HepG2 (cell line): ENCODE results near the gene AP4M1. TPM values are rescaled to one million over a fixed set of nuclear protein-coding genes. Genes with fewer than 3 reads are reported as not detected.

Experiments used
- FOXK2 ChIP-seq: fragments of 450-650 bp; IDR thresholded peaks from 2 replicates; pipeline ENCODE4 v1.6.1; 2016
- HCFC1 ChIP-seq: fragments of 150-350 bp; IDR thresholded peaks from 2 replicates; pipeline ENCODE4 v1.6.1; 2014; ENCODE audit warnings: low read depth, low read length
- ISX ChIP-seq: sonication (generic); formaldehyde crosslinking; conservative IDR thresholded peaks from 2 replicates; pipeline ENCODE4 v1.5.0; 2020; ENCODE audit warnings: missing genetic modification reagents
- MTA3 ChIP-seq: sonication (generic); formaldehyde crosslinking; IDR thresholded peaks from 2 replicates; pipeline ENCODE4 v1.4.0; 2020; ENCODE audit warnings: missing genetic modification reagents
- NONO ChIP-seq, 2 experiments: fragments of 450-650 bp in 1 of 2; sonication (generic) in 1 of 2; formaldehyde crosslinking in 1 of 2; IDR thresholded peaks in 1 of 2; conservative IDR thresholded peaks in 1 of 2; 2 replicates each; pipeline versions ENCODE4 v1.6.1 to v1.8.0; 2017 to 2022; ENCODE audit warnings: mild to moderate bottlenecking in 1 of 2, missing genetic modification reagents in 1 of 2, moderate library complexity in 1 of 2
- PHF21A ChIP-seq: sonication (generic); formaldehyde crosslinking; IDR thresholded peaks from 2 replicates; pipeline ENCODE4 v1.5.0; 2020; ENCODE audit warnings: mild to moderate bottlenecking, missing genetic modification reagents
- RFXANK ChIP-seq: IDR thresholded peaks from 2 replicates; pipeline ENCODE4 v1.6.1; 2016
- SCMH1 ChIP-seq: sonication (generic); formaldehyde crosslinking; IDR thresholded peaks from 2 replicates; pipeline ENCODE4 v1.9.0; 2021; ENCODE audit warnings: missing genetic modification reagents, mild to moderate bottlenecking, borderline replicate concordance
- SRF ChIP-seq: IDR thresholded peaks from 2 replicates; pipeline ENCODE4 v1.6.1; 2011; ENCODE audit warnings: mild to moderate bottlenecking, low read depth, low read length, moderate library complexity
- SRY ChIP-seq: sonication (generic); formaldehyde crosslinking; IDR thresholded peaks from 2 replicates; pipeline ENCODE4 v1.8.0; 2022; ENCODE audit warnings: mild to moderate bottlenecking, missing genetic modification reagents
- ZFP90 ChIP-seq: sonication (generic); formaldehyde crosslinking; IDR thresholded peaks from 2 replicates; pipeline ENCODE4 v1.8.0; 2022; ENCODE audit warnings: missing genetic modification reagents, mild to moderate bottlenecking, inconsistent platforms, borderline replicate concordance
- ZNF577 ChIP-seq: sonication (generic); formaldehyde crosslinking; IDR thresholded peaks from 2 replicates; pipeline ENCODE4 v1.4.0; 2020; ENCODE audit warnings: mild to moderate bottlenecking, low read depth, missing genetic modification reagents, borderline replicate concordance
- ZNF782 ChIP-seq: sonication (generic); formaldehyde crosslinking; IDR thresholded peaks from 2 replicates; pipeline ENCODE4 v1.4.0; 2020; ENCODE audit warnings: missing genetic modification reagents, mild to moderate bottlenecking, borderline replicate concordance
- ZNF839 ChIP-seq: sonication (generic); formaldehyde crosslinking; IDR thresholded peaks from 2 replicates; pipeline ENCODE4 v1.4.0; 2020; ENCODE audit warnings: missing genetic modification reagents, mild to moderate bottlenecking, borderline replicate concordance
- polyA plus RNA-seq, 8 experiments: library from polyadenylated mRNA; depleted of rRNA in 3 of 8; stranded (reverse) in 7 of 8; unstranded in 1 of 8; fragments of >200 nt; fragmentation: Illumina TruSeq in 4 of 8; extraction: Trizol in 4 of 8; gene quantifications; 2 replicates each; pipeline versions ENCODE4 v1.2.1 to v1.2.3, GENCODE V29; 2011 to 2016; ENCODE audit warnings: low read depth in 4 of 8, missing spikeins in 1 of 8, mixed read lengths in 1 of 8; ENCODE audit not compliant: insufficient read depth in 1 of 8
- total RNA-seq, 5 experiments: library from RNA; depleted of rRNA; stranded (reverse); fragments of >200 nt; fragmentation: Illumina TruSeq; extraction: Trizol; gene quantifications; 2 replicates each; pipeline ENCODE4 v1.2.3, GENCODE V29; 2016; ENCODE audit warnings: low read depth in 1 of 5
- TF ChIP-seq, protein P1 (sequence below): sonication (generic); formaldehyde crosslinking; IDR thresholded peaks from 2 replicates; pipeline ENCODE4 v1.4.0; 2020; ENCODE audit warnings: missing genetic modification reagents
- TF ChIP-seq, protein P2 (sequence below), 2 experiments: sonication (generic) in 1 of 2; formaldehyde crosslinking in 1 of 2; IDR thresholded peaks; 2 replicates each; pipeline versions ENCODE4 v1.5.1 to v1.6.1; 2011 to 2020; ENCODE audit warnings: borderline replicate concordance in 1 of 2, low read depth in 1 of 2, low read length in 1 of 2, mild to moderate bottlenecking in 1 of 2, missing genetic modification reagents in 1 of 2, moderate library complexity in 1 of 2
- TF ChIP-seq, protein P3 (sequence below), 2 experiments: sonication (generic) in 1 of 2; formaldehyde crosslinking in 1 of 2; IDR thresholded peaks; 2 replicates each; pipeline versions ENCODE4 v1.4.0 to v1.6.1; 2018 to 2020; ENCODE audit warnings: missing genetic modification reagents in 2 of 2, borderline replicate concordance in 1 of 2, low read depth in 1 of 2, mild to moderate bottlenecking in 1 of 2, missing biosample characterization in 1 of 2
- TF ChIP-seq, protein P4 (sequence below): sonication (generic); formaldehyde crosslinking; IDR thresholded peaks from 2 replicates; pipeline ENCODE4 v1.9.0; 2022; ENCODE audit warnings: low read depth, missing genetic modification reagents
- TF ChIP-seq, protein P5 (sequence below): sonication (generic); formaldehyde crosslinking; IDR thresholded peaks from 2 replicates; pipeline ENCODE4 v1.4.0; 2020; ENCODE audit warnings: mild to moderate bottlenecking, missing genetic modification reagents

AP4M1 gene
- total and polyA plus RNA-seq, 2 of the 13 experiments (the other 11 are each of a cell fraction or from before 2014, with no cell fraction given) = 6.3 to 9.7 TPM

DNA sequence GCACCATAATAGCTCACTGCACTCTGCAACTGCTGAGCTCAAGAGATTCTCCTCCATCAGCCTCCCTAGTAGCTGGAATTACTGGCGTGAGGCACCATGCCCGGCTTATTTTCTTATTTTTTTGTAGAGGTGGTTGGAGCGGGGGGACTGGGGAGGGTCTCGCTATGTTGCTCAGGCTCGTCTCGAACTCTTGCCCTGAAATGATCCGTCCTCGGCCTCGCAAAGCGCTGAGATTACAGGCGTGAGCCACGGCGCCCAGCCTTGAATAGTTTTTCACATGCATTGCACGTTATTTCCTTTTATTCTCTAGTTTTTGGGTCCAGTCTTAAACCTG, 46.7 kb downstream of the AP4M1 start (continued):
- TF ChIP-seq ZFP90 = no peak
- TF ChIP-seq, protein P1, sequence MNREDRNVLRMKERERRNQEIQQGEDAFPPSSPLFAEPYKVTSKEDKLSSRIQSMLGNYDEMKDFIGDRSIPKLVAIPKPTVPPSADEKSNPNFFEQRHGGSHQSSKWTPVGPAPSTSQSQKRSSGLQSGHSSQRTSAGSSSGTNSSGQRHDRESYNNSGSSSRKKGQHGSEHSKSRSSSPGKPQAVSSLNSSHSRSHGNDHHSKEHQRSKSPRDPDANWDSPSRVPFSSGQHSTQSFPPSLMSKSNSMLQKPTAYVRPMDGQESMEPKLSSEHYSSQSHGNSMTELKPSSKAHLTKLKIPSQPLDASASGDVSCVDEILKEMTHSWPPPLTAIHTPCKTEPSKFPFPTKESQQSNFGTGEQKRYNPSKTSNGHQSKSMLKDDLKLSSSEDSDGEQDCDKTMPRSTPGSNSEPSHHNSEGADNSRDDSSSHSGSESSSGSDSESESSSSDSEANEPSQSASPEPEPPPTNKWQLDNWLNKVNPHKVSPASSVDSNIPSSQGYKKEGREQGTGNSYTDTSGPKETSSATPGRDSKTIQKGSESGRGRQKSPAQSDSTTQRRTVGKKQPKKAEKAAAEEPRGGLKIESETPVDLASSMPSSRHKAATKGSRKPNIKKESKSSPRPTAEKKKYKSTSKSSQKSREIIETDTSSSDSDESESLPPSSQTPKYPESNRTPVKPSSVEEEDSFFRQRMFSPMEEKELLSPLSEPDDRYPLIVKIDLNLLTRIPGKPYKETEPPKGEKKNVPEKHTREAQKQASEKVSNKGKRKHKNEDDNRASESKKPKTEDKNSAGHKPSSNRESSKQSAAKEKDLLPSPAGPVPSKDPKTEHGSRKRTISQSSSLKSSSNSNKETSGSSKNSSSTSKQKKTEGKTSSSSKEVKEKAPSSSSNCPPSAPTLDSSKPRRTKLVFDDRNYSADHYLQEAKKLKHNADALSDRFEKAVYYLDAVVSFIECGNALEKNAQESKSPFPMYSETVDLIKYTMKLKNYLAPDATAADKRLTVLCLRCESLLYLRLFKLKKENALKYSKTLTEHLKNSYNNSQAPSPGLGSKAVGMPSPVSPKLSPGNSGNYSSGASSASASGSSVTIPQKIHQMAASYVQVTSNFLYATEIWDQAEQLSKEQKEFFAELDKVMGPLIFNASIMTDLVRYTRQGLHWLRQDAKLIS (CRISPR knock-in tag) = no peak
- TF ChIP-seq SRY = 0 out of 2 replicates have a peak, but pooled peaks have one; percentile 29
- TF ChIP-seq, protein P2, sequence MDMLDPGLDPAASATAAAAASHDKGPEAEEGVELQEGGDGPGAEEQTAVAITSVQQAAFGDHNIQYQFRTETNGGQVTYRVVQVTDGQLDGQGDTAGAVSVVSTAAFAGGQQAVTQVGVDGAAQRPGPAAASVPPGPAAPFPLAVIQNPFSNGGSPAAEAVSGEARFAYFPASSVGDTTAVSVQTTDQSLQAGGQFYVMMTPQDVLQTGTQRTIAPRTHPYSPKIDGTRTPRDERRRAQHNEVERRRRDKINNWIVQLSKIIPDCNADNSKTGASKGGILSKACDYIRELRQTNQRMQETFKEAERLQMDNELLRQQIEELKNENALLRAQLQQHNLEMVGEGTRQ (IDR thresholded peaks at IDR 0.05; ENCODE audit: low read depth, low read length) = no peak
- TF ChIP-seq, protein P2 (CRISPR knock-in tag; IDR thresholded peaks at IDR 0.05; ENCODE audit: borderline replicate concordance) = no peak; the same call in 1 of the 2 replicates
- TF ChIP-seq PHF21A (CRISPR knock-in tag) = no peak
- TF ChIP-seq ZNF839 (CRISPR knock-in tag) = no peak
- TF ChIP-seq FOXK2 = no peak
- TF ChIP-seq, protein P3, sequence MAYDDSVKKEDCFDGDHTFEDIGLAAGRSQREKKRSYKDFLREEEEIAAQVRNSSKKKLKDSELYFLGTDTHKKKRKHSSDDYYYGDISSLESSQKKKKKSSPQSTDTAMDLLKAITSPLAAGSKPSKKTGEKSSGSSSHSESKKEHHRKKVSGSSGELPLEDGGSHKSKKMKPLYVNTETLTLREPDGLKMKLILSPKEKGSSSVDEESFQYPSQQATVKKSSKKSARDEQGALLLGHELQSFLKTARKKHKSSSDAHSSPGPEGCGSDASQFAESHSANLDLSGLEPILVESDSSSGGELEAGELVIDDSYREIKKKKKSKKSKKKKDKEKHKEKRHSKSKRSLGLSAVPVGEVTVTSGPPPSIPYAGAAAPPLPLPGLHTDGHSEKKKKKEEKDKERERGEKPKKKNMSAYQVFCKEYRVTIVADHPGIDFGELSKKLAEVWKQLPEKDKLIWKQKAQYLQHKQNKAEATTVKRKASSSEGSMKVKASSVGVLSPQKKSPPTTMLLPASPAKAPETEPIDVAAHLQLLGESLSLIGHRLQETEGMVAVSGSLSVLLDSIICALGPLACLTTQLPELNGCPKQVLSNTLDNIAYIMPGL (CRISPR knock-in tag; IDR thresholded peaks at IDR 0.05; ENCODE audit: borderline replicate concordance in 1 of 2, low read depth in 1 of 2) = no peak
- TF ChIP-seq, protein P4, sequence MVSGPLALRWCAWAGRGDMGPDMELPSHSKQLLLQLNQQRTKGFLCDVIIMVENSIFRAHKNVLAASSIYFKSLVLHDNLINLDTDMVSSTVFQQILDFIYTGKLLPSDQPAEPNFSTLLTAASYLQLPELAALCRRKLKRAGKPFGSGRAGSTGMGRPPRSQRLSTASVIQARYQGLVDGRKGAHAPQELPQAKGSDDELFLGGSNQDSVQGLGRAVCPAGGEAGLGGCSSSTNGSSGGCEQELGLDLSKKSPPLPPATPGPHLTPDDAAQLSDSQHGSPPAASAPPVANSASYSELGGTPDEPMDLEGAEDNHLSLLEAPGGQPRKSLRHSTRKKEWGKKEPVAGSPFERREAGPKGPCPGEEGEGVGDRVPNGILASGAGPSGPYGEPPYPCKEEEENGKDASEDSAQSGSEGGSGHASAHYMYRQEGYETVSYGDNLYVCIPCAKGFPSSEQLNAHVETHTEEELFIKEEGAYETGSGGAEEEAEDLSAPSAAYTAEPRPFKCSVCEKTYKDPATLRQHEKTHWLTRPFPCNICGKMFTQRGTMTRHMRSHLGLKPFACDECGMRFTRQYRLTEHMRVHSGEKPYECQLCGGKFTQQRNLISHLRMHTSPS (CRISPR knock-in tag) = no peak
- TF ChIP-seq ZNF577 = no peak
- TF ChIP-seq SCMH1 (CRISPR knock-in tag) = no peak
- no peak for TF ChIP-seq MTA3
- no peak for TF ChIP-seq RFXANK (CRISPR knock-in tag)
- no peak for TF ChIP-seq ISX
- TF ChIP-seq HCFC1 = no peak
- TF ChIP-seq, protein P5, sequence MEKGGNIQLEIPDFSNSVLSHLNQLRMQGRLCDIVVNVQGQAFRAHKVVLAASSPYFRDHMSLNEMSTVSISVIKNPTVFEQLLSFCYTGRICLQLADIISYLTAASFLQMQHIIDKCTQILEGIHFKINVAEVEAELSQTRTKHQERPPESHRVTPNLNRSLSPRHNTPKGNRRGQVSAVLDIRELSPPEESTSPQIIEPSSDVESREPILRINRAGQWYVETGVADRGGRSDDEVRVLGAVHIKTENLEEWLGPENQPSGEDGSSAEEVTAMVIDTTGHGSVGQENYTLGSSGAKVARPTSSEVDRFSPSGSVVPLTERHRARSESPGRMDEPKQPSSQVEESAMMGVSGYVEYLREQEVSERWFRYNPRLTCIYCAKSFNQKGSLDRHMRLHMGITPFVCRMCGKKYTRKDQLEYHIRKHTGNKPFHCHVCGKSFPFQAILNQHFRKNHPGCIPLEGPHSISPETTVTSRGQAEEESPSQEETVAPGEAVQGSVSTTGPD (CRISPR knock-in tag) = no peak
- no peak for TF ChIP-seq NONO (IDR thresholded peaks at IDR 0.05)
- TF ChIP-seq NONO (CRISPR knock-in tag; conservative IDR thresholded peaks at IDR 0.05) = peak; percentile 6; the same call in 1 of the 2 replicates
- no peak for TF ChIP-seq ZNF782 (CRISPR knock-in tag)
- no peak for TF ChIP-seq SRF
